Measurements from ENCODE around the gene FABP3.

Gene FABP3

GRCh38 chr1:31324093-31324492 lies 48.8 kb downstream of the FABP3 start:
- no peak overlapping the region for H3K4me3 ChIP-seq (ENCODE audit: low read depth, low read length)

DNA sequence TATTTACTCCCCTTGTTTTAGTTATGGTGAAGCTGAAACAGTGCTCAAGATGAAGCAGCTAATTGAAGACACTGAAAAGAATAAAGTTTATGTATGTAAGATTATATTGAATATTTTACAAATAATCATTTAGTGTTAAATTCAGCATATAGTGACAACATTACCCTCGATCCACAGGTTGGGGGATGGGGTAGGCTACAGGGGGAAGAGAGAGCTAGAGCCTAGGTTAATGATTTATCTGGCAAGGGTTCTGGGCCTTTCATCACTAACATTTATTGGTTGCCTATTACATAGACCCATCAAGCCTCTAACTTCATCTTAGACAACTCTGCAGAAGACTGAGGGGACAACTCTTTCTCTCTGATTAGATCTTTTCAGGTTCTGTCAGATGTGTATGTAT lies 54.7 kb downstream of the FABP3 start:
- no peak overlapping the region for H3K4me3 ChIP-seq (ENCODE audit: low read depth, low read length)

GRCh38 chr1:31315902-31316301 lies 57.0 kb downstream of the FABP3 start:
- no peak overlapping the region for H3K4me3 ChIP-seq (ENCODE audit: low read depth, low read length)
